HG03571 (cell line): ENCODE measurements around the gene GUCY1A2.

Experiments
- ATAC-seq: cut with Tn5 transposase; IDR thresholded peaks from one replicate; pipeline ENCODE4 v1.9.1; 2021; ENCODE audit not compliant: unreplicated experiment

Gene GUCY1A2

GRCh38 chr11:106763501-106763900 lies 254.8 kb downstream of the GUCY1A2 start:
- ATAC-seq = no peak

- no peak for ATAC-seq
These were observed 256.5 kb downstream of the GUCY1A2 start for GRCh38 chr11:106761745-106762144.

- ATAC-seq = no peak
These were observed 257.0 kb downstream of the GUCY1A2 start for GRCh38 chr11:106761240-106761639.

- ATAC-seq = no peak
These were observed 270.2 kb downstream of the GUCY1A2 start for GRCh38 chr11:106748059-106748458.

GRCh38 chr11:106745941-106746340 lies 272.3 kb downstream of the GUCY1A2 start:
- no peak for ATAC-seq

GRCh38 chr11:106733635-106734034 lies 284.6 kb downstream of the GUCY1A2 start:
- ATAC-seq = no peak

- no peak for ATAC-seq
These were observed 289.4 kb downstream of the GUCY1A2 start for GRCh38 chr11:106728859-106729258.

GRCh38 chr11:106728379-106728778 lies 289.9 kb downstream of the GUCY1A2 start:
- ATAC-seq = no peak

GRCh38 chr11:106727256-106727655 lies 291.0 kb downstream of the GUCY1A2 start:
- no peak for ATAC-seq

- ATAC-seq = no peak
These were observed 293.9 kb downstream of the GUCY1A2 start for GRCh38 chr11:106724293-106724892.

GRCh38 chr11:106723071-106723470 lies 295.2 kb downstream of the GUCY1A2 start:
- ATAC-seq = no peak

GRCh38 chr11:106717222-106717621 lies 301.1 kb downstream of the GUCY1A2 start:
- no peak for ATAC-seq

- no peak for ATAC-seq
These were observed 304.1 kb downstream of the GUCY1A2 start for GRCh38 chr11:106714199-106714598.

- ATAC-seq = no peak
These were observed 309.9 kb downstream of the GUCY1A2 start for GRCh38 chr11:106708348-106708747.

GRCh38 chr11:106706355-106706754 lies 311.9 kb downstream of the GUCY1A2 start:
- no peak for ATAC-seq

- ATAC-seq = no peak
These were observed 315.5 kb downstream of the GUCY1A2 start for GRCh38 chr11:106702805-106703204.

- ATAC-seq = no peak
These were observed 321.2 kb downstream of the GUCY1A2 start for GRCh38 chr11:106697058-106697457.

- no peak for ATAC-seq
These were observed 322.8 kb downstream of the GUCY1A2 start for GRCh38 chr11:106695506-106695905.

GRCh38 chr11:106694501-106694900 lies 323.8 kb downstream of the GUCY1A2 start:
- no peak for ATAC-seq

GRCh38 chr11:106691807-106692365 lies 326.4 kb downstream of the GUCY1A2 start:
- ATAC-seq = no peak

GRCh38 chr11:106690923-106691322 lies 327.4 kb downstream of the GUCY1A2 start:
- no peak for ATAC-seq

- ATAC-seq = no peak
These were observed 333.3 kb downstream of the GUCY1A2 start for GRCh38 chr11:106684944-106685343.

GRCh38 chr11:106683435-106683834 lies 334.8 kb downstream of the GUCY1A2 start:
- no peak for ATAC-seq
